IPS-NIHi11 (cell line): ENCODE data around the gene AQP2.
A peak's percentile ranks its signal among the peaks of the same experiment; 100 is the strongest.

ENCODE experiments used
- DNase-seq: peaks from one replicate; pipeline ENCODE4 v3.0.0; 2012; ENCODE audit warnings: mixed read lengths, low spot score

AQP2 gene

DNA sequence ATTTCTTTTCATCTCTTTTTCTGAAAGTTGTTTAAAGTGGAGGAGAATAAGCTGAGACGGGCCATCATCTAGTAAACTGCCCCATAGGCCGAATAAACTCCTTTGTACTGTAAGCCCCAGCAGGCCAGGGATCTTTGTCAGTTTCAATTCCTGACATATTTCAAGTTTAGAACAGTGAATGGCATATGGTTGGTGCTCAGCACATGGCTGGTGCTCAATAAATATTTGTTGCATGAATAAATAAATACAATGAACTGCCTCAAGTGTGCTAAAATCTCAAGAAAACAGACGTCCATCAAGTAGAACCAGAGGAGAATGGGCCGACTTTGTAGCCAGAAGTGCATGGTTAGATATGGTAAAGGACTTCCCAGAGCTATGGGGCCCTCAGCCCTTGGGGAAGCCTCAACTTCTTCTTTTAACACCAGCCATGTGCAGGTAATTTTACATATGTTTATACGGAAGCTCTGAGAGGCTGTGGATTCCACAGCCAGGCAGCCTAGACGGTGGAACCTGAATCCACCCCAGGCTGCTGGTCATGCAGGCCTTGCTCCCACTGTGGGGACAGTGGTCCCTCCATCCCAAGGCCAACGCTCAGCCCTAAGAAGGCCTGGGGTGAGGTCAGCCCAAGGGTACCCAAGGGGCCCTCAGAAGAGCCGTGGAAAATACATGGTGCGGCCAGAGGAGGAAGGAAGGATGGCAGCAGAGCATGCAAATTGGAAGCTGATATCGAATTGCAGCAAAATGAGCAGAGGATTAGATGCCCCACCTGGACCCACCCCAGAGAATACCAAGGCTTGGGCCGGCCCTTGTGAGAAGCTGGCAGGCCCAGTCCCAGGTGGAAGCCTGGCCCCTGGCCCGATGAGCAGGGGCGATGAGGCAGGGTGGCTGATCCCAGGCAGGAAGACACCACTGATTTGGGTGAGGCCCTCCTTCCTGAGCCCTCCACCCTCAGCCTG, 8.7 kb upstream of the AQP2 start:
- no peak for DNase-seq

DNA sequence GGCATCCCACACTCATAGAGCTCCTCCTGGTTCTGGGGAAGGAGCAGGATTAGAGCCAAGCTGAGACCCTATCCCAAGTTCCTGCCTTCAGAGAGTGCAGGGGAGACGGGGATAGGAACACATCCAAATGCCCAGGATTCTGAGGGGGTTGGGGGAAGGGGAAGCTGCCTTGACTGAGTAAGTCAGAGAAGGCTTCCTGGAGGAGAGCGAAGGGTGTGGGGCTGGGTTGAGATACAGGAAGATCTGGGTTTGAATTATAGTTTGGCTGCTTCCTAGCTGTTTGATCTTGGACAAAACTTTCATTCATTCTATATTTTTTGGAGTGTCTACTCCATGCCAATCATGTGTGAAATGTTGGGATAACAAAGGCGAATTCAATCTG, 8.0 kb upstream of the AQP2 start:
- no peak for DNase-seq

DNA sequence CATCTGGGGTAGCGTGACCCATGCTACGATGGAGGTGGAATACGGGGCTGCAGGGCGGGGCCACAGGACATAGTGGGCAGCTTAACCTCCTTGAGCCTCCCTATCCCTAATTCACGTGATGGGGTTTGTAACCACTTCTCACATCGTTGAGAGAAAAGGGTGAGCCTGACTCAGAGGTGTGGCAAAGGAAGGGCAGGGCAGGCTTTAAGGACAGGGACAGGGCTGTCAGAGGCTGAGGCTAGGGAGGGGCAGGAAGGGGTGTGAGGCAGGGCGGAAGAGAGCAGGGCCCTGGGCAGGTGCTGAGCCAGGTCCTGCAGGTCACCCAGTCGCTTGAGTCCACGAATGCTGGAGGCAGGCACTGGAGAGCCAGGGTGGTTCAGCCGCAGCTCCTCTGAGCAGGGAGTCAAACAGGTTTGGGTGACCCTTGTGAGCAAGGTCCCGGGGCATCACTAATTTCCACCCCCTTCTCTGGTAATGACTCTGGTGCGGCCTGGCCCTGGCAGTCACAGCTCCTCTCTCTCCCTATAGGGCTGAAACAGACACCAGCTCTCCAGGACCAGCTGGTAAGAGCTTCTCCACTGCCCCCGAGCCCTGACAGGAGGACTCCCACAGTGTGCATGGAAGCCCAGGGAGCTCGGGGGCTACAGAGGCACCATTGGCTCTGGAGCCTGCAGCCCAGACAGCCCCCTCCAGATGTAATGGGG, 7.5 kb upstream of the AQP2 start:
- no peak for DNase-seq

DNA sequence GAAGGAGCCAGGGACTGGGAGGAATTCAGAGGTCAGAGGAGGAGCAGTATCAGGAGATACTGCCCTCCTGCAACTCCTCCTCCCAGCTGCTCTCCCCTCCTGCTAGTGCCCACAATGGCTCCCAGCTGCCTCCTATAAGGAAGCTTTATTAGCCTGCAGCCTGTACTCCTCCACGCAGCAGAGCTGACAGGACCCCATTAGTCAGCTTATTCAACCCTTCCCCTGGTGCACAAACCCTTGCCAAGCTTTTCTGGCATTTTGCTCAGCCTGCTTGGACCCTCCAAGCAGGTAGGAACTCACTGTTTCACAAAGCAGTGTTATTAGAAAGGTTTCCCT, 6.9 kb upstream of the AQP2 start:
- no peak for DNase-seq

DNA sequence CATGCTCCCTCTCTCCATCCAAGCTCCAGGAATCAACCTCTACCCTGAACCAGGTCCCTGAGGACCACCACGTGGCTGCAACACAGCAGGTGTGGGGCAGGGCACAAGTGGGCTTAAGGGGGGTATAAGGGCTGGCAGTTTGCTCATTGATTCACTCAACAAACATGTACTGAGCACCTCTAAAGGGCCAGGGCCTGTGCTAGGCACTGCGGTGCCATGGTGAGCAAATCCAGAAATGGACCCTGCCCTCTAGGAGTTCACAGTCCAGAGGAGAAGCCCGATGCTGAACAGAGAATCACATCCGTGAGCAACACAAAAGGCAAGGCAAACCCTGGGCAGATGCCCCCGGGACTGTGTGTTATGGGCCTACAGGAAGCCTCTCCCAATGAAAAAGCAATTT, 6.5 kb upstream of the AQP2 start:
- DNase-seq, result no peak

DNA sequence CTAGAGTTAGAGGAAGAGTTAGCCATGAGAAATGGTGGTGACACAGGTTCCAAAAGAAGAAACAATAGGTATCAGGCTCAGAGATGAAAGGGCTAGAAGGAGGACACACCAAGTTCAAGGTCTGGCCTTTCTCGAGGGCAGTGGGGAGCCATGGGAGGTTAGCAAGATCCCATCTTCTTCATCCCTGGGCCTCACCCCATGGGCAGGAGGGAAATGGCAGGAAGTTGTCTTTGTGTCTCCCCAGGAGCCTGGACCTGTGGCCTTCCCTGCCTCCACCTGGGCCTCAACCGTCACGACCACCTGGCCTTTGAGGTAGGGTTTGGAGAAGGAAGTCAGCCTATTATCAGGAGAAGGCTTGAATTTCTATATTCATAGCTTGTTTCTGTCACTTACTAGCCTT, 5.8 kb upstream of the AQP2 start:
- no peak for DNase-seq

DNA sequence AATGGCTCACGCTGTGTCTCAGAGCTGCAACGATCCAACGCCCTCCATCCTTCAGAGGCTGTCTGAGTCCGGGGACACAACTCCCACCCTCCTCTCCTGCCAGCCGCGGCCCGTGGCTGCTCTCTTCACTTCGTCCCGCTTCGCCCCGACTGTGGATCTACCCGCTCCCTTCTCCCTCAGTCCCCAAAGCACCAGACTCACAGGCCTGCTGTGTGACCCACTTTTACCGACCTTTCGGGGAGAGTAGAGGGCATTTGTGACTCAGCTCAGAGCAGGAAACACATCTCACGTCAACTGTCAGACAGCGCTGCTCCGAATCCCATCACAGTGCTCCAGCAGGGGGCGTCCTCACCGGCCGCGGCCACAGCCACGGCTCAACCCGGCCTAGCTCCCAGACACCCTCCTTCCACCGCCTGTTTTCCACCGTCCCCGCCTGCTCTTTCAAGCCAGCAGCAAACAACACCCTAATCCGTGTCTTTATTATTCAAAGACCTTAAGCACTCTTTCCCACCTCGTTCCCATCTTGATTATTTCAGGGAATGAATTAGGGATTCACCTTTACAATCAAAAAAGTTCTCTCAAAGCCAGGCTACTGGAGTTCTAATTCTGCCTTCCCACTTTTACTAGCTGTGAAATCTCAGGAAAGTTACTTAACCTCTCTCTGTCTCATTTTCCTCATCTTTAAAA, 5.0 kb upstream of the AQP2 start:
- peak; percentile 92 for DNase-seq

DNA sequence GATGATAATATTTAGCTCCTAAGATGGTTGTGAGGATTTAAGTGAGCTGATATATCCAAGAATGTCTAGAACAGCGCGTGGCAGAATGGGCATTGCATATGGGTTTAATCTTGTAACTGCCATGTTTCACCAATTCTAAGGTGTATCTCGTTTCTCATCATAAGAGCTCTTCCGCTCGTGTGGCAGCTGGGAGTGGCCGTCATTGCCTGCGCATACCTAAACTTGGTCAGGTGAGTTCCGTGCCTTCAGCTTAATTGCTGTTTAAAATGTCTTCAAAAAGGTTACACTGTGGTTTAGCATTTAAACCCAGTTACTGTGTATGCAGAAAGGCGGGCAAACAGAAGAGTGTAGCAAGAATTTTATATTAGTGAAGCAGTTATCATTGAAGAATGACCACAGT, 4.5 kb upstream of the AQP2 start:
- no peak for DNase-seq

DNA sequence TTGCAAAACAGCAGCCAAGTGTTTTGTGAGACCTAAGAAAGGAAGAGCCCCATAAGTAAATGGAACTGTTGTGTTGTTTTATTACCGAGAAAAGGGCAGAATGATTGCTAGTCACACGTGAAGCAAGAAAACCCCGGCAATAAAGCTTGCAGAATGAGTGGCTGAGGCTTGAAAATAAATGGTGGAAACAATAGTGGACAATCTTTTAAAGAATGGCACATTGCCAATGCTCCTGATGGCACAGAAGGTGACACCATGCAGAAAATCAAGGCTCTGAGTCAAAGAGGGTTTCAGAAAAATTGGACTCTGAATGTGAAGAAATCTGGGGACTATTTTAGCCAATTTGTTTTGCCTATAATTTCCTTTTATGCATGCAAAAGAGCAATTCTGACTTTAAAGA, 4.0 kb upstream of the AQP2 start:
- no peak for DNase-seq

DNA sequence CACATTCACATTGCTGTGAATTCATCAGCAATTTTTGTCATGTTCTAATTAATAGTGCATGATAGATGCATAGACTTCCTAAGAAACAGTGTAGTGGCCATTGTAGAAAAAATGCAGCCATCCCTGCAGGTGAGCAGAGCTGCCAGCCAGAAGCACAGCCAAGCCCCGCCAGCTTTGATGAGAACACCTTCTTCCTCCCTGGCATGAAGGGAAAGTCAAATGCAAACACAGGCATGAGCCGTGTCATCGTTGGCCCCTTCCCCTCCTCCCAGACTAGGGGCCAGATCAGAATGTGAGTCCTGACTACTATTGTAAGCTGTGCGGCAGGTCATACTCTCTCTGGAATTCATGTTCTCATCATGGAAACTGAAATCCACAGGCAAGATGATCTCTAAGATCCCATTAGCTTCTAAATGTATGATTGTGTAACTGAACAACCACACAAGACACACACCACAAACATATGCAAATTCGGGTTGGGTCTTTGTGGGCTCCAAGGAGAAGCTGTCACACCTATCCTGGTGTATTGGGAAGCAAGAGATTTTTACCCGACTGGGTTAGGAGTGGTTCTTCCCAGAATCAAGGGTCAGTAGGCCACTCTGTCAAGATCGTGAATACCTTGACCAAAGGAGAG, 2.8 kb upstream of the AQP2 start:
- DNase-seq, result no peak

DNA sequence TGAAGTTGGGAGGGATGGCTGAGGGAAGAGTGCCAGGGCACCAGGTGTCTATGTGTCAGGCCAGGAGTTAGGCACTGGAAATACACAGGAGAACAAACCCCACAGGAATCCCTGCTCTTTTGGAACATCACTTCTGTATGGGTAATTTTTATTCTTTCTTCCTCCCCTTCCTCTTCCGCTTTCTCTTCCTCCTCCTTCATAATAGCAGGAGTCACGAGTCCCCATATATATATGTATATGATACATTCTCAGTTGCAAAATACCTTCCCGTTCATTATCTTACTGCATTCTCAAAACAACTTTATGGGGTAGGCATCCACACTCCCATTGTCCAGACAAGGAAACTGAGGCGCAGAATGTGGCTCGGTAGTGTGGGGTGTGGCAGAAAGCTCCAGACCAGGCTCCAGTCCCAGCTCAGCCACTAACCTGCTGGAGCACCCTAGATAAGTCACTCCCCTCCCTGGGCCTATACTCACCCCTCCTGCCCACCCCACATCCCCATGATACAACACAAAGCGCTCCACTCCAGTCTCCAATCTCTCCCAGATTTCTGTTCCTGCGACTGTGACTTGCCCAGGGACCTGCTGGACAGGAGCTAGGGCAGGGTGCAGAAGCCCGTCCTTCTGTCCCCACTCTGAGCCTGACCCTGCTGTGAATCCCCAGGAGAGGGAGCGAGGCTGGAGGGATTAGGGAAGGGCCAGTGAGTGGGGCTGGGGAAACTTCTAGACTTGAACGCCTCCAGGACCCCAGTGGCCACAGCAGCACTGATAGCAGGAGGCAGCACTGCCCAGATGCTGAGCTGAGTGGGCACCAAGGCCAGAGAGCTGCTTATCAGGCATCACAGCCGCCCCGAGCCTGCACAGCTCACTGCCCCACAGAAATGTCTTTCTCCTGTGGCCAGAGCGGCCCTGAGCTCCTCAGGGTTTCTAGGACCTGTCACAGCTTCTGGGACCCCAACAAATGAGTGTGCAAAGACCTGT, 1.4 kb upstream of the AQP2 start:
- DNase-seq, result no peak

DNA sequence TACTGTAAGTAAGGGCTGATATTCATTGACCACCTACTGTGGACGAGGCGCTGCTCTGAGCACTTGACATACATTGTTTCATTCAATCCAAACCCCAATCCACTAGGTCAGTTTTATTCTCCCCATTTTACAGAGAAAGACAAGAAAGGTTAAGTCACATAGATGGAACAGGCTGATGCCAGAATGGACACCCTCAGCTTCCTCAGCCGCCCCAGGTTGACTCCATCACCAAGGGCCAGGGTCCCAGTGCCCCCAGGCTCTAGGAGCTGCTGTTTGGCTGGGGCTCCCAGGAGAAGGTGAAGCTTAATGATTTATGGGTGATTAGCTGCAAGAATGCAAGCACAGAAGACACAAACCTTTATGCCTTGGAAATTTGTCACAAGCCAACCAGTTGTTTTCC, 671 bp upstream of the AQP2 start:
- DNase-seq, result no peak

DNA sequence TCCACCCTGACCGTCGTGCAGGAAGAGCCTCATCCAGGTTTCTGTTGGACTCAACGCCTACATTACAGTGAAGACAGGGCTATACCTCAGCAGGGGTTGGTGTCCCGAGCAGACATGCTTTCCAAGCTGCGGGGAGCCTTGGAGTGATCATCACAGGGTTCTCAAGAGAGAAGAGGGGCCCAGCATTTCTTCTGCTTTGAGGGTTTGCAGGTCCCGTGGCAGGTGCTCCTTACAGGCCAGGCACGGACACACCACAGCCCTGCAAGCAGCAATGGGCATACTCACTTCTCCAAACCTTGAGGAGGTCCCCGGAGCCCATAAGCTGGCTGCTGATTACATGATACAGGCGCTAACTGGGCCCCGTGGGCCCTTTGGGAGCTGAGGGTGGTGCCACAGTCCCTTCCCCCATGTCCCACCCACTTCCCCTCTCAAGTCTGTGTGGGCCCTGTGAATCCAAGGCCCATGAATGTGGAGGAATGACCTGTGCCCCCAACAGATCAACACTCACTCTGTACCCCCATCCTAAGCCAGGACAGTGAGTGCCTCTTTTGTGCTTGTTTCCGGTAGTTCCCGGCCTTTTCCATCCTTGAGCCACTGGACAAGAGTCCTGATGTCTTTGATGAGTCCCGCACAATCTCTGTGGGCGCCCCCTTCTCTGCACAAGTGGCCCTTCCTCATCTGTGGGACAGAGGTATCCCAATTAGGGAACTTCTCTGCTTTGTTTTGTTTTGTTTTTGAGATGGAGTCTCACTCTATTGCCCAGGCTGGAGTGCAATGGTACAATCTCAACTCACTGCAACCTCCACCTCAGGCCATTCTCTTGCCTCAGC, 1.1 kb downstream of the AQP2 start:
- DNase-seq, result no peak

DNA sequence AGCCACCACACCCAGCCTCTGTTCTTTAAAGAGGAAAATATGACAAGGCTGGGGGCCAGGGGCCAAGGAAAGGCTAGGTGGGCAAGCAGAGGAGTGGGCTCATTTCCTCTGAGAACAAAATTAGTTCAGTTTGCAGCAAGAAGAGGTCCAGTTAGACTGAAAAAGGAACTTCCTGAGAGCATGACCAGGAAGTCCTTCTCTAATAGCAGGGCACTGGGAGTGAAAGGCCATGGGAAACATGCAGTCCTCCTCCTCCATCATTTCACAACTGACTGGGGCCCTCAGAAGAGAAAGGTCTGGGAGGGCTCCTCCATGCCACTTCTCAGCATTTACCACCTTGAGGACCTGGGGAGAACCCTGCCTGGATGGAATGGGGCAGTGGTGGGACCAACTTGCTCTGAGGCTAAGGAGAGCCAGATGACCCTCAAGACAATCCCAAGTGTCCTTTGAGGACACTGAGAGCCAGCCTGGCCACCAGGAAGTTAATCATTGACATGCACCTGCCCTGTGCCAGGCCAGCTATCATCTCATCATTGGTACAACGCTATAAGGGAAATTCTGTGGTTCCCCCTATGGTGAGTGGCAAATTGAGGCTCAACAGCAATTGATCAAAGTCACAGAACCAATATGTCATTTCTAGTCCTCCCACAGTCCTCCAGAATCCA, 2.0 kb downstream of the AQP2 start:
- DNase-seq, result no peak

DNA sequence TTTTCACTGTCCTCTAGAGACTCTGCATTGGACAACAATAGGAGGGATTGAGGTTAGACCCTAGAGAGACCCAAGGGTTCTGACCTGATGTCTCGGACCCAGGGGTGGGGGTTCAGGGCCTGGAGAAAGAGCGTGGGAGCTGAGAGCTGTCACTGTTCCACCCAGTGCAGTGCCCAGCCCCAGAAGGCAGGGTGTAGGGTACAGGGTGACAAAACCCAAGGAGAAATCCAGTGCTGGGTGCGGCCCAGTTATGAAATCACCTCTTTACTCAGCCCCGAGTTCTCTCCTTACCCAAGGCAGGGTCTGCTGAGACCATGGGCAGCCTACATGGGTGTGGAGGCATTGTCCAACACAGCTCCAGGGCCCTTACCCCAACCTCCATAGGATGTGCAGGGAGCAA, 2.6 kb downstream of the AQP2 start:
- DNase-seq, result no peak

DNA sequence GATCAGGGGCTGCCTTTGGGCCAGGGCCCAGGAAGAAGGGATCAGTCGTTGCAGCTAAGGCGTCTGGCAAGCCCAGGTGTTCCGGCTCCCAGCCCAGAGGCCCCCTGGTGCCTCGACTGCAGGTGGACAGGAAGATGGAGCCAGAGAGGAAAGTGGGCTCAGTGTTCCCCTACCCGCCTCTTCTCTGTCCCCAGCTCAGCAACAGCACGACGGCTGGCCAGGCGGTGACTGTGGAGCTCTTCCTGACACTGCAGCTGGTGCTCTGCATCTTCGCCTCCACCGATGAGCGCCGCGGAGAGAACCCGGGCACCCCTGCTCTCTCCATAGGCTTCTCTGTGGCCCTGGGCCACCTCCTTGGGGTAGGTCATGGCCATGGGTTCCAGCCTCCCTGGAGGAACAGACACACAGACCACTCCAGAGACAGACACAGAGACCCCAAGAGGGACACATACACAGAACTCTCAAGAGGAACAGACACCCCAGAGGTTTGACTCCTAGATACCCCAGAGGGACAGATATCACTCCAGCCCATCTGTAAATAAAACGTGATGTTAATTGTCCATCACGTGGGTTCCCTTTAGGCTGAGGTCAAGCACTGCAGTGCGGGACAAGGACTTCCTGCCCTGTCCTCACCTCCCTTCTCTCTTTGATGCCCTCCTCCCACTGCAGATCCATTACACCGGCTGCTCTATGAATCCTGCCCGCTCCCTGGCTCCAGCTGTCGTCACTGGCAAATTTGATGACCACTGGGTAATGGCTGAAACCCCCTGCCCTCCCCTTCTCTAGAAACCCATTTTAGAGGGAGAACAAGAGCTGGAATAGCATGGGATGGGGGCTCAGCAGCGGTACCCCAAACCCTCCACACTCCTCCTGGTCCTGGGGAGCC, 3.7 kb downstream of the AQP2 start:
- DNase-seq, result no peak

DNA sequence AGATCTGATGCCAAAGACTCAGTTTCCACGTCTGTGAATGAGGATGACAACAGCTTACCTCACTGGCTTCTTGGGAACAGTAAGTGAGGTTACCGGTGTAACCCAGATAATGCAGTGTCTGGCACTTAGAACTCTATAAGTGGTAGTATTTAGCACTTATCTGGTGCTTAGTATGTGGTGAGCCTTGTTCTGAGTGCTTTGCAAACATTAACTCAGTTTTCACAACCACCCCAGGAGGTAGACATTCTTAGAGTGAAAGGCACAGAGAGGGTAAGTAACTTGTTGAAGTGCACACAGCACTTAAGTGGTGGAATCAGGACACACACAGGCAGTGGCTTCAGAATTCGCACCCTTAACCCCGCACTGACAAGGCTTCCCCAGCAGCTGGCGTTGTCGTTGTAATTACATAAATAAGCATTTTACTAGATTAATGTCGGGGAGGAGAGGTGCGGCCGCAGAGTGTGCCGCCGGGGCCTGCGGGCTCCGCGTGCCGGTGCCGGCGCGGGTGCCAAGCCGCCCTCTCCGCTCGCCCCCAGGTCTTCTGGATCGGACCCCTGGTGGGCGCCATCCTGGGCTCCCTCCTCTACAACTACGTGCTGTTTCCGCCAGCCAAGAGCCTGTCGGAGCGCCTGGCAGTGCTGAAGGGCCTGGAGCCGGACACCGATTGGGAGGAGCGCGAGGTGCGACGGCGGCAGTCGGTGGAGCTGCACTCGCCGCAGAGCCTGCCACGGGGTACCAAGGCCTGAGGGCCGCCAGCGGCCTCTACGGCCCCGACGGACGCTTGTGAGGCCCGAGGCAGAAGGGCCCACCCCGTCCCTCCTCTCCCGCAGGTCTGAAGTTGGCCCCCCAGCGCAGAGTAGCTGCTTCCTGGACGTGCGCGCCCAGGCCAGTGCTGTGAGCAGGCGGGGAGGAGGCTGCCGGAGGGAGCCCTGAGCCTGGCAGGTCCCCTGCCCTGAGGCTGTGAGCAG, 4.6 kb downstream of the AQP2 start:
- DNase-seq, result peak; percentile 39
